ENCODE data around the gene B4GALNT2. TPM values are rescaled to one million over a fixed set of nuclear protein-coding genes. Genes with fewer than 3 reads are reported as not detected.
"Not testable (repeated sequence)": the region's sequence is repeated elsewhere in the genome, so short reads cannot be mapped to it uniquely, and the experiment has no call there.

The B4GALNT2 gene
- total RNA-seq, 1 experiment from 2014 or later = 0.29 TPM

DNA sequence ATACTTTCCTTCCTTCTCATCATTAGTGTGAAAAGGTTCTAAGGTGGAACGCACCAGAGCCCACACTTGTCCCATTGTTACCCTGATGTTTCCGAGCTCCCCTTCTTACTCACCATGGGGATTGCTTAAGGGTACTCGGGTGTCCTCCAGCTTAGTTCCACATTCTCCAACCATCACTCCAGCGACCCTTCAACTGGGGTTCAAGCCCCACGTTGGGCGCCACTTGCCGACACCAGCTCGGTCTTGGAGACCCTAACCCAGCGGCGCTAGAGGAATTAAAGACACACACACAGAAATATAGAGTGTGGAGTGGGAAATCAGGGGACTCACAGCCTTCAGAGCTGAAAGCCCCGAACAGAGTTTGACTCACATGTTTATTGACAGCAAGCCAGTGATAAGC is 43.4 kb downstream of the B4GALNT2 start:
- ATAC-seq, CTCF ChIA-PET: not testable (repeated sequence)

DNA sequence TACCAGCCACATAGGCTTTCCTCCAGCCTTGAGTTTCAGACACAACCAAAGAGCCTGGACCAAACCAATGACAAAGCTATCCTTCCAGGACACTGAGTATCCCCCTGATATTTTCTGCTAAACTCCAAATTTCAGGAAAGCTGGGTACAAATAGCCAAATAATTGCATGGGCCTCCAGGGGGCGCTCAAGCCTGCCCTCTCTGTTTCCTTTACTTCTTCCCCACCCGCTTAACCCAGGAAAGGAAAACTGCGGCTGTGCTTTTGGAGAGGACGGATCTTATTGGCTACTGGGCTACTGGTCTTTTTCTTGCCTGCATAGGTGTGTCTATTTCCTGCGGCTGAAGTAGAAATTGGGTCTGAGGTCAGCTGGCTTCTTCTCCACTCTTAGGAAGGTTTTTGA is 47.7 kb downstream of the B4GALNT2 start:
- intact Hi-C loops (cut with micrococcal nuclease) = loop anchor here (1.0 kb wide), 2 partner anchors 47 to 110 kb away; no protein-coding TSS in a partner anchor
- ChIA-PET POLR2A (ENCODE audit: unreplicated experiment) (no interaction called here), CTCF (interaction anchor here (0.5 to 1.6 kb wide), 7 partner anchors 14 to 452 kb away, joined by 3 to 7 read pairs (median 4); no protein-coding TSS in a partner anchor)
- no TSS peak for BruUV-seq (replicated peaks)
- Histone ChIP-seq H3F3A (ENCODE audit: low read length, unreplicated experiment) (no peaks in the 10 kb centered on the region), H3K9me2 (replicated peaks; ENCODE audit: low read length) (no peaks in the 10 kb centered on the region), H3K4me1 (ENCODE audit: insufficient read depth, low read length) (no peaks in the 10 kb centered on the region), H3K27me3 (ENCODE audit: low read length) (no peaks in the 10 kb centered on the region), H3K4me2 (ENCODE audit: low read length) (no peak overlapping the region), H4K20me1 (ENCODE audit: low read length) (no peaks in the 10 kb centered on the region), H2AFZ (ENCODE audit: low read length) (no peak overlapping the region), H3K27ac (ENCODE audit: low read length) (no peak overlapping the region), H3K4me3 (ENCODE audit: low read length) (no peak overlapping the region), H3K9ac (ENCODE audit: low read length) (no peak overlapping the region), H3K79me2 (ENCODE audit: low read length) (no peaks in the 10 kb centered on the region), H3K36me3 (ENCODE audit: low read depth, low read length) (no peaks in the 10 kb centered on the region), H3K9me3 (ENCODE audit: low read length) (peaks cover 11% of the 10 kb centered on the region)
- DNase-seq (peak; percentile 67), ATAC-seq (peak; percentile 75)
- TF ChIP-seq CTCF (conservative IDR thresholded peaks at IDR 0.05; ENCODE audit: low read depth, low read length) (peak; percentile 95), EZH2phosphoT487 (IDR thresholded peaks at IDR 0.05; ENCODE audit: borderline replicate concordance, low read length) (no peak), EZH2 (IDR thresholded peaks at IDR 0.05; ENCODE audit: low read length, unreplicated experiment) (no peak)

More for the DNA sequence above, 43.4 kb downstream of the B4GALNT2 start:
- H3K27ac ChIP-seq (ENCODE audit: low read length); H3K9ac ChIP-seq (ENCODE audit: low read length); H4K20me1 ChIP-seq (ENCODE audit: low read length); H3K4me2 ChIP-seq (ENCODE audit: low read length); BruUV-seq (replicated peaks); intact Hi-C loops (cut with micrococcal nuclease); H3F3A ChIP-seq (ENCODE audit: low read length, unreplicated experiment); H3K4me1 ChIP-seq (ENCODE audit: insufficient read depth, low read length); H3K36me3 ChIP-seq (ENCODE audit: low read depth, low read length); DNase-seq; H2AFZ ChIP-seq (ENCODE audit: low read length); H3K79me2 ChIP-seq (ENCODE audit: low read length); H3K4me3 ChIP-seq (ENCODE audit: low read length); H3K9me2 ChIP-seq (replicated peaks; ENCODE audit: low read length); H3K27me3 ChIP-seq (ENCODE audit: low read length): not testable (repeated sequence)
- H3K9me3 ChIP-seq (ENCODE audit: low read length) = peaks cover 11% of the 10 kb centered on the region
- POLR2A ChIA-PET (ENCODE audit: unreplicated experiment) = interaction anchor here (0.5 kb wide), 1 partner anchor 452 kb away, joined by 4 read pairs; no protein-coding TSS in a partner anchor

- DNase-seq (no peak), ATAC-seq (no peak)
- POLR2A ChIA-PET (ENCODE audit: unreplicated experiment) = no interaction called here
- Histone ChIP-seq H3K36me3 (ENCODE audit: low read depth, low read length) (no peaks in the 10 kb centered on the region), H3K4me2 (ENCODE audit: low read length) (no peak overlapping the region), H3K9me3 (ENCODE audit: low read length) (peaks cover 4% of the 10 kb centered on the region; the same call in 1 of the 2 replicates), H3K79me2 (ENCODE audit: low read length) (no peaks in the 10 kb centered on the region), H2AFZ (ENCODE audit: low read length) (no peak overlapping the region), H4K20me1 (ENCODE audit: low read length) (no peaks in the 10 kb centered on the region), H3K9ac (ENCODE audit: low read length) (no peak overlapping the region), H3K27me3 (ENCODE audit: low read length) (no peaks in the 10 kb centered on the region), H3K27ac (ENCODE audit: low read length) (no peak overlapping the region), H3K9me2 (replicated peaks; ENCODE audit: low read length) (no peaks in the 10 kb centered on the region), H3K4me1 (ENCODE audit: insufficient read depth, low read length) (no peaks in the 10 kb centered on the region), H3F3A (ENCODE audit: low read length, unreplicated experiment) (no peaks in the 10 kb centered on the region), H3K4me3 (ENCODE audit: low read length) (no peak overlapping the region)
- intact Hi-C loops (cut with micrococcal nuclease) = loop anchor here (1.0 kb wide), 2 partner anchors 46 to 109 kb away; no protein-coding TSS in a partner anchor
- CTCF ChIA-PET = interaction anchor here (0.6 to 1.1 kb wide), 2 partner anchors 45 to 47 kb away, joined by 3 to 7 read pairs; no protein-coding TSS in a partner anchor
- TF ChIP-seq EZH2 (IDR thresholded peaks at IDR 0.05; ENCODE audit: low read length, unreplicated experiment) (no peak), CTCF (conservative IDR thresholded peaks at IDR 0.05; ENCODE audit: low read depth, low read length) (no peak), EZH2phosphoT487 (IDR thresholded peaks at IDR 0.05; ENCODE audit: borderline replicate concordance, low read length) (no peak)
- BruUV-seq (replicated peaks) = no TSS peak
Observed at GRCh38 chr17:49180998-49181635, 48.5 kb downstream of the B4GALNT2 start.

Data from PC-3 (cell line).